Neural cell (in vitro differentiated cells): ENCODE data around the gene C11orf97. TPM values are rescaled to one million over a fixed set of nuclear protein-coding genes. Genes with fewer than 3 reads are reported as not detected.

Experiments used
- H2AFZ ChIP-seq: fragments of 200-600, 300-800 bp; sonication (generic), shearing (Covaris generic); 2 replicates; pipeline ENCODE4 v1.6.0; 2014; ENCODE audit warnings: low read depth, mild to moderate bottlenecking, antibody characterized with exemption, low read length, moderate library complexity
- H3F3A ChIP-seq: fragments of 200-600 bp; shearing (Covaris generic); 2 replicates; pipeline ENCODE4 v1.6.1; 2016; ENCODE audit warnings: mild to moderate bottlenecking, moderate library complexity, mixed read lengths, antibody characterized with exemption, low read length; ENCODE audit not compliant: insufficient read depth, poor library complexity, severe bottlenecking
- H3K27ac ChIP-seq: fragments of 200-600, 300-800 bp; sonication (generic), shearing (Covaris generic); 2 replicates; pipeline ENCODE4 v1.5.1; 2014; ENCODE audit warnings: mild to moderate bottlenecking, low read length, moderate library complexity
- H3K27me3 ChIP-seq: fragments of 300-800, 200-600 bp; sonication (generic), shearing (Covaris generic); 2 replicates; pipeline ENCODE4 v1.6.0; 2014; ENCODE audit warnings: mild to moderate bottlenecking, low read depth, low read length, moderate library complexity; ENCODE audit not compliant: insufficient read depth
- H3K36me3 ChIP-seq: fragments of 300-800, 200-600 bp; sonication (generic), shearing (Covaris generic); 2 replicates; pipeline ENCODE4 v1.5.1; 2014; ENCODE audit warnings: mild to moderate bottlenecking, antibody characterized with exemption, low read length, moderate library complexity; ENCODE audit not compliant: insufficient read depth
- H3K4me2 ChIP-seq: fragments of 300-800, 200-600 bp; sonication (generic), shearing (Covaris generic); 2 replicates; pipeline ENCODE4 v1.6.0; 2014; ENCODE audit warnings: mild to moderate bottlenecking, low read length
- H3K4me3 ChIP-seq: fragments of 300-800, 200-600 bp; sonication (generic), shearing (Covaris generic); 2 replicates; pipeline ENCODE4 v1.5.1; 2014; ENCODE audit warnings: mild to moderate bottlenecking, low read length, moderate library complexity
- H3K79me2 ChIP-seq: fragments of 200-600 bp; shearing (Covaris generic); replicated peaks from 2 replicates; pipeline ENCODE4 v1.6.0; 2014; ENCODE audit warnings: mild to moderate bottlenecking, low read length, moderate library complexity; ENCODE audit not compliant: insufficient read depth
- H3K9ac ChIP-seq: fragments of 300-800, 200-600 bp; sonication (generic), shearing (Covaris generic); 2 replicates; pipeline ENCODE4 v1.6.1; 2016; ENCODE audit warnings: mild to moderate bottlenecking, low read length, mixed read lengths
- H3K9me2 ChIP-seq: fragments of 200-600 bp; shearing (Covaris generic); 2 replicates; pipeline ENCODE4 v1.6.1; 2016; ENCODE audit warnings: mild to moderate bottlenecking, low read length, mixed read lengths; ENCODE audit not compliant: insufficient read depth
- H3K9me3 ChIP-seq: fragments of 200-600, 300-800 bp; sonication (generic), shearing (Covaris generic); 2 replicates; pipeline ENCODE4 v1.6.1; 2016; ENCODE audit warnings: mild to moderate bottlenecking, mixed run types, low read length, moderate library complexity, mixed read lengths
- H4K20me1 ChIP-seq: fragments of 200-600 bp; shearing (Covaris generic); 2 replicates; pipeline ENCODE4 v1.6.1; 2016; ENCODE audit warnings: mild to moderate bottlenecking, mixed run types; ENCODE audit not compliant: insufficient read depth
- EP300 ChIP-seq: fragments of 450-650 bp; conservative IDR thresholded peaks from 2 replicates; pipeline ENCODE4 v1.6.1; 2014; ENCODE audit warnings: antibody characterized with exemption, mild to moderate bottlenecking, moderate library complexity; ENCODE audit not compliant: poor library complexity, severe bottlenecking
- EZH2 ChIP-seq: fragments of 200-600, 300-800 bp; shearing (Covaris generic), sonication (generic); IDR thresholded peaks from 2 replicates; pipeline ENCODE4 v1.6.1; 2014; ENCODE audit warnings: antibody characterized with exemption, low read length, borderline replicate concordance, mild to moderate bottlenecking; ENCODE audit not compliant: insufficient read depth, poor library complexity, severe bottlenecking
- MXI1 ChIP-seq: fragments of 450-650 bp; conservative IDR thresholded peaks from 2 replicates; pipeline ENCODE4 v1.6.1; 2014; ENCODE audit warnings: antibody characterized with exemption, mild to moderate bottlenecking; ENCODE audit not compliant: poor library complexity, severe bottlenecking
- POLR2AphosphoS5 ChIP-seq: IDR thresholded peaks from 2 replicates; pipeline ENCODE4 v1.6.1; 2012
- RAD21 ChIP-seq: fragments of 450-650 bp; conservative IDR thresholded peaks from 2 replicates; pipeline ENCODE4 v1.6.1; 2014; ENCODE audit warnings: antibody characterized with exemption, mild to moderate bottlenecking, moderate library complexity
- REST ChIP-seq: IDR thresholded peaks from 2 replicates; pipeline ENCODE4 v1.6.1; 2012; ENCODE audit warnings: borderline replicate concordance
- SMC3 ChIP-seq: fragments of 450-650 bp; conservative IDR thresholded peaks from 2 replicates; pipeline ENCODE4 v1.6.1; 2014; ENCODE audit warnings: antibody characterized with exemption, mild to moderate bottlenecking, moderate library complexity; ENCODE audit not compliant: poor library complexity
- TAF1 ChIP-seq: IDR thresholded peaks from 2 replicates; pipeline ENCODE4 v1.6.1; 2012; ENCODE audit warnings: low read depth
- polyA plus RNA-seq: library from polyadenylated mRNA; depleted of rRNA; stranded (reverse); fragments of >200 nt; gene quantifications from 2 replicates; pipeline ENCODE4 v1.2.3, GENCODE V29; 2014
- TF ChIP-seq, protein P1 (sequence below): fragments of 450-650 bp; IDR thresholded peaks from 2 replicates; pipeline ENCODE4 v1.5.1; 2014; ENCODE audit warnings: antibody characterized with exemption, mild to moderate bottlenecking, moderate library complexity; ENCODE audit not compliant: poor library complexity, severe bottlenecking

C11orf97 gene
- polyA plus RNA-seq, 1 donor from 2014 or later: 0.47 TPM

GRCh38 chr11:94557421-94557820, 45.2 kb downstream of the C11orf97 start:
- no peaks in the 10 kb centered on the region for H4K20me1 ChIP-seq
- no peaks in the 10 kb centered on the region for H3K9me2 ChIP-seq
- no peak overlapping the region for H3K9ac ChIP-seq
- no peaks in the 10 kb centered on the region for H3K36me3 ChIP-seq
- no peak overlapping the region for H2AFZ ChIP-seq
- H3K27me3 ChIP-seq: no peaks in the 10 kb centered on the region
- H3K4me2 ChIP-seq: no peak overlapping the region
- TF ChIP-seq EZH2: no peak
- TF ChIP-seq RAD21: no peak
- no peak for TF ChIP-seq REST
- no peak for TF ChIP-seq MXI1
- no peak for TF ChIP-seq SMC3
- TF ChIP-seq POLR2AphosphoS5: no peak
- no peak for TF ChIP-seq EP300
- no peak for TF ChIP-seq TAF1
- TF ChIP-seq, protein P1, sequence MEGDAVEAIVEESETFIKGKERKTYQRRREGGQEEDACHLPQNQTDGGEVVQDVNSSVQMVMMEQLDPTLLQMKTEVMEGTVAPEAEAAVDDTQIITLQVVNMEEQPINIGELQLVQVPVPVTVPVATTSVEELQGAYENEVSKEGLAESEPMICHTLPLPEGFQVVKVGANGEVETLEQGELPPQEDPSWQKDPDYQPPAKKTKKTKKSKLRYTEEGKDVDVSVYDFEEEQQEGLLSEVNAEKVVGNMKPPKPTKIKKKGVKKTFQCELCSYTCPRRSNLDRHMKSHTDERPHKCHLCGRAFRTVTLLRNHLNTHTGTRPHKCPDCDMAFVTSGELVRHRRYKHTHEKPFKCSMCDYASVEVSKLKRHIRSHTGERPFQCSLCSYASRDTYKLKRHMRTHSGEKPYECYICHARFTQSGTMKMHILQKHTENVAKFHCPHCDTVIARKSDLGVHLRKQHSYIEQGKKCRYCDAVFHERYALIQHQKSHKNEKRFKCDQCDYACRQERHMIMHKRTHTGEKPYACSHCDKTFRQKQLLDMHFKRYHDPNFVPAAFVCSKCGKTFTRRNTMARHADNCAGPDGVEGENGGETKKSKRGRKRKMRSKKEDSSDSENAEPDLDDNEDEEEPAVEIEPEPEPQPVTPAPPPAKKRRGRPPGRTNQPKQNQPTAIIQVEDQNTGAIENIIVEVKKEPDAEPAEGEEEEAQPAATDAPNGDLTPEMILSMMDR: no peak
- H3K4me3 ChIP-seq: no peak overlapping the region
- no peaks in the 10 kb centered on the region for H3K9me3 ChIP-seq
- H3K27ac ChIP-seq: no peak overlapping the region
- H3K79me2 ChIP-seq: no peaks in the 10 kb centered on the region
- H3F3A ChIP-seq: no peaks in the 10 kb centered on the region

DNA sequence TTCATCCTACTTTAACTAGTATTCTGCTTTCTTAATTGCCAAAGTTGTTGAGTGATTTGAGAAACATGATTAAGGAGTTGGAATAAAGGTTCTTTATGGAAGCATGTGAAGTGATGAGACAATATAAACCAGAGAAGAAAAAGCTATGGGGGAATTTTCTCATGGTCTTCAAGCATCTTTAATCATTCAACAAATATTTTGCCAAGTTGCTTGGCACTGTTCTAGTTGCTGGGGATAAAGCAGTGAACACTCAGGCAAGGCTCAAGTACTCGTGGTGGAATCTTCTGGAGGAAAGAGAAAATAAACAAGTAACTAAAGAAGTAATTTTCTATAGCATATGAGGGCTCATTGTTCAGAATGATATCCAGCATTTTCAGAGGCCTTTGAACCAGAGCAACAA, 45.7 kb downstream of the C11orf97 start:
- Histone ChIP-seq H3K9me3 (no peaks in the 10 kb centered on the region), H3K4me2 (no peak overlapping the region)

More for the DNA sequence above, 45.7 kb downstream of the C11orf97 start:
- H3K4me3 ChIP-seq: no peak overlapping the region
- H3K79me2 ChIP-seq: no peaks in the 10 kb centered on the region
- H3F3A ChIP-seq: no peaks in the 10 kb centered on the region
- no peak for TF ChIP-seq REST
- TF ChIP-seq EZH2: no peak
- no peak for TF ChIP-seq MXI1
- TF ChIP-seq POLR2AphosphoS5: no peak
- TF ChIP-seq SMC3: no peak
- TF ChIP-seq, protein P1: no peak
- TF ChIP-seq EP300: no peak
- TF ChIP-seq TAF1: no peak
- no peak for TF ChIP-seq RAD21
- no peaks in the 10 kb centered on the region for H3K27me3 ChIP-seq
- no peaks in the 10 kb centered on the region for H3K36me3 ChIP-seq
- H2AFZ ChIP-seq: no peak overlapping the region
- no peak overlapping the region for H3K27ac ChIP-seq
- no peak overlapping the region for H3K9ac ChIP-seq
- no peaks in the 10 kb centered on the region for H3K9me2 ChIP-seq
- H4K20me1 ChIP-seq: no peaks in the 10 kb centered on the region
